HL-60 (cell line): ENCODE data around the gene ZNF582.
"Not testable (repeated sequence)": the region's sequence is repeated elsewhere in the genome, so short reads cannot be mapped to it uniquely, and the experiment has no call there.

ENCODE experiments used
- CTCF ChIP-seq: IDR thresholded peaks from one replicate; pipeline ENCODE4 v1.5.1; 2011; ENCODE audit warnings: low read length, control low read depth, inconsistent platforms; ENCODE audit not compliant: insufficient read depth
- SPI1 ChIP-seq: IDR thresholded peaks from 2 replicates; pipeline ENCODE4 v1.6.1; 2012; ENCODE audit warnings: low read depth, mild to moderate bottlenecking, borderline replicate concordance

GRCh38 chr19:56337077-56337476 lies 56.3 kb downstream of the ZNF582 start:
- TF ChIP-seq CTCF, SPI1: not testable (repeated sequence)
